ENCODE results near the gene WWOX. TPM values are rescaled to one million over a fixed set of nuclear protein-coding genes. Genes with fewer than 3 reads are reported as not detected.

WWOX gene
- total RNA-seq, 1 experiment from 2014 or later: 15.6 TPM

DNA sequence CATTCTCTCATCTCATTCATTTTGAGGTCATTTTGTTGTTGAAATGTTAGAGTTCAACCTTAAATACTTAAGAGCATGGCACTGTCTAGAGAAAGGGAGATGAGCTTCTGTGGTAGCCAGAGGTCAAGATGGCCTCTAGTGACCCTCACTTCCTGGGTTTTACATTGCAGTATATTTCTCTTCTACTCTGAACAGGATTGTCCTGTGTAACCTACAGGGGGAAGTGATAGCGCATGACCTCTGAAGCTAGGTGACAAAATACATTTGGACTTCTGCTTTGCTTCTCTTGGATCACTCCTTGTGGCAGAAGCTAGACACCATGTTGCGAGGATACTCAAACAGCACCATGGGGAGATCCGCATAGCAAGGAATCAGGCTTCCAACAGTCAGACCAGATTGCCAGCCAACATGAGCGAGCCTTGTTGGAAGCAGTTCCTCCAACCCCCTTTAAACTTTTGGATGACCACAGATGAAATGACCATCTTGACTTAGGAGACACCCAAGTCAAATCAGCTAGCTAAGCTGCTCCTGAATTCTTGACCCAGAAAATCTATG, 752.7 kb downstream of the WWOX start:
- TF ChIP-seq, protein P1, sequence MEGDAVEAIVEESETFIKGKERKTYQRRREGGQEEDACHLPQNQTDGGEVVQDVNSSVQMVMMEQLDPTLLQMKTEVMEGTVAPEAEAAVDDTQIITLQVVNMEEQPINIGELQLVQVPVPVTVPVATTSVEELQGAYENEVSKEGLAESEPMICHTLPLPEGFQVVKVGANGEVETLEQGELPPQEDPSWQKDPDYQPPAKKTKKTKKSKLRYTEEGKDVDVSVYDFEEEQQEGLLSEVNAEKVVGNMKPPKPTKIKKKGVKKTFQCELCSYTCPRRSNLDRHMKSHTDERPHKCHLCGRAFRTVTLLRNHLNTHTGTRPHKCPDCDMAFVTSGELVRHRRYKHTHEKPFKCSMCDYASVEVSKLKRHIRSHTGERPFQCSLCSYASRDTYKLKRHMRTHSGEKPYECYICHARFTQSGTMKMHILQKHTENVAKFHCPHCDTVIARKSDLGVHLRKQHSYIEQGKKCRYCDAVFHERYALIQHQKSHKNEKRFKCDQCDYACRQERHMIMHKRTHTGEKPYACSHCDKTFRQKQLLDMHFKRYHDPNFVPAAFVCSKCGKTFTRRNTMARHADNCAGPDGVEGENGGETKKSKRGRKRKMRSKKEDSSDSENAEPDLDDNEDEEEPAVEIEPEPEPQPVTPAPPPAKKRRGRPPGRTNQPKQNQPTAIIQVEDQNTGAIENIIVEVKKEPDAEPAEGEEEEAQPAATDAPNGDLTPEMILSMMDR (conservative IDR thresholded peaks at IDR 0.05): no peak
- no peak overlapping the region for H3K14ac ChIP-seq (ENCODE audit: insufficient read depth, low read length)
- H3K4me1 ChIP-seq (ENCODE audit: insufficient read depth, low read length): no peaks in the 10 kb centered on the region
- H3K36me3 Mint-ChIP-seq (ENCODE audit: insufficient read depth in 1 of 3, low read depth in 3 of 3): no peaks in the 10 kb centered on the region
- no peak overlapping the region for H4K8ac ChIP-seq (replicated peaks; ENCODE audit: insufficient read length, low read depth, low read length)
- no peak overlapping the region for H3K56ac ChIP-seq (ENCODE audit: insufficient read length, low read depth, low read length)
- H3K27me3 ChIP-seq (ENCODE audit: insufficient read depth, low read length): no peaks in the 10 kb centered on the region
- H3K23me2 ChIP-seq (ENCODE audit: insufficient read length, low read depth, low read length, poor library complexity, severe bottlenecking): no peaks in the 10 kb centered on the region
- no peaks in the 10 kb centered on the region for H3K9me3 Mint-ChIP-seq
- H3K27ac Mint-ChIP-seq: no peak overlapping the region
- no peak overlapping the region for H3K4me2 ChIP-seq (ENCODE audit: insufficient read depth, insufficient read length, low read length)
- H3K9ac ChIP-seq (ENCODE audit: extremely low read depth, insufficient read length, low read length): no peak overlapping the region
- no peak overlapping the region for H2BK20ac ChIP-seq (ENCODE audit: low read depth, low read length, poor library complexity, severe bottlenecking)
- no peak overlapping the region for H4K91ac ChIP-seq (ENCODE audit: insufficient read length, low read depth, low read length)
- DNase-seq: no peak
- no peaks in the 10 kb centered on the region for H3K9me3 ChIP-seq (ENCODE audit: control insufficient read depth, low read depth, low read length)
- no peak overlapping the region for H3T11ph ChIP-seq (ENCODE audit: low read length)
- H4K20me1 ChIP-seq (ENCODE audit: control insufficient read depth, insufficient read depth, insufficient read length): no peaks in the 10 kb centered on the region
- no peaks in the 10 kb centered on the region for H3K79me1 ChIP-seq (ENCODE audit: insufficient read depth, low read depth, low read length, poor library complexity, severe bottlenecking)
- no peak overlapping the region for H2AK5ac ChIP-seq (ENCODE audit: insufficient read length, low read length)
- no peak overlapping the region for H3K4ac ChIP-seq (ENCODE audit: low read depth, low read length)
- WGBS (ENCODE audit: extremely low coverage, insufficient read length, low lambda C conversion rate): no CpG with 5 or more reads among the region's 4 CpGs
- H2BK120ac ChIP-seq (ENCODE audit: low read depth, low read length, poor library complexity, severe bottlenecking): no peak overlapping the region
- no peak overlapping the region for H3K18ac ChIP-seq (ENCODE audit: insufficient read length, low read depth, low read length)
- no peaks in the 10 kb centered on the region for H3K79me2 ChIP-seq (ENCODE audit: insufficient read depth, low read length)
- H3K23ac ChIP-seq (ENCODE audit: insufficient read length, low read depth, low read length): no peak overlapping the region
- no peak overlapping the region for H3K27ac ChIP-seq (ENCODE audit: insufficient read length, low read depth, low read length)
- H2AFZ ChIP-seq (ENCODE audit: low read length): no peak overlapping the region
- no peaks in the 10 kb centered on the region for H3K4me1 Mint-ChIP-seq
- no peak overlapping the region for H2BK12ac ChIP-seq (ENCODE audit: insufficient read length, low read depth, low read length)
- H2BK15ac ChIP-seq (ENCODE audit: low read depth, low read length): no peak overlapping the region
- no peak overlapping the region for H2BK5ac ChIP-seq (ENCODE audit: insufficient read length, low read length)
- H4K5ac ChIP-seq (ENCODE audit: insufficient read length, low read depth, low read length): no peak overlapping the region
- no peak overlapping the region for H3K4me3 Mint-ChIP-seq
- H3K27me3 Mint-ChIP-seq (ENCODE audit: low read depth): no peaks in the 10 kb centered on the region; the same call in 1 of the 2 replicates
